Loucy (cell line): ENCODE measurements around the gene IHH.

Experiments
- EZH2phosphoT487 ChIP-seq: fragments of 200-600 bp; IDR thresholded peaks from 2 replicates; pipeline ENCODE4 v1.6.1; 2018; ENCODE audit warnings: antibody characterized with exemption, mild to moderate bottlenecking, moderate library complexity, borderline replicate concordance
- TF ChIP-seq, protein P1 (sequence below): fragments of 200-600 bp; sonication (generic); conservative IDR thresholded peaks from 2 replicates; pipeline ENCODE4 v1.5.1; 2014; ENCODE audit warnings: mild to moderate bottlenecking, antibody characterized with exemption, low read length

DNA sequence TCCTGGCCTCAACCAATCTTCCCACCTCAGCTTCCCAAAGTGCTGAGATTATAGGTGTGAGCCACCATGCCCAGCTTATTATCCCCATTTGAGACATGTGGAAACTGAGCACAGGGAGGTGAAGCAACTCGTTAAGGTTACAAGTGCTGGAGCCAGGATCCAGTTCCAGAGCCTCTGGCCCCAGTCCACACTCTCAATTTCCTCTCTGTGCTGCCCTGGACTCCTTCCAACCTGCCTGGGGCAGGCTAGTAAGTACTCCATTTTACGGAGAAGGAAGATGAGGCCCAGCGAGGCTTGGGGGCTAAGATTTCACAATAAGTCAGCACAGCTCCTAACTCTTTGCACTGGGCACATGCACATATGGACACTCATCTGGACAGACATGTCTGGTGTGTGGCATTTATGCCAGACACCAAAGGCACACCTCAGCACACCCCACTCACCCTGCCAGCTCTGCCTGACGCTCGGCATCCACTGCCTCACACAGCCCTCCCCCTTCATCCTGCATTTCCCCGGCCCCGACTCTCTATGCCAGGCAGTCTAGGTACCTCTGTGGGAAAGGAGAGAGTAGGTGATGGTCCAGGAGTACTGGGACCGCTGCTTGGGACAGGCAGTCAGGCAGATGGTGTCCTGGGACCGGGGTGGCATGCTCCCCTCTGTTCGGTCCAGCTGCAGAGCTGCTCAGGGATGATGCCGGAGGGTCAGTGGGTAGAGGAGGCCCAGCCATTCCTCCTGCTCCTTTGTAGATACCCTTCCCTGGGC is 39.9 kb downstream of the IHH start:
- TF ChIP-seq, protein P1, sequence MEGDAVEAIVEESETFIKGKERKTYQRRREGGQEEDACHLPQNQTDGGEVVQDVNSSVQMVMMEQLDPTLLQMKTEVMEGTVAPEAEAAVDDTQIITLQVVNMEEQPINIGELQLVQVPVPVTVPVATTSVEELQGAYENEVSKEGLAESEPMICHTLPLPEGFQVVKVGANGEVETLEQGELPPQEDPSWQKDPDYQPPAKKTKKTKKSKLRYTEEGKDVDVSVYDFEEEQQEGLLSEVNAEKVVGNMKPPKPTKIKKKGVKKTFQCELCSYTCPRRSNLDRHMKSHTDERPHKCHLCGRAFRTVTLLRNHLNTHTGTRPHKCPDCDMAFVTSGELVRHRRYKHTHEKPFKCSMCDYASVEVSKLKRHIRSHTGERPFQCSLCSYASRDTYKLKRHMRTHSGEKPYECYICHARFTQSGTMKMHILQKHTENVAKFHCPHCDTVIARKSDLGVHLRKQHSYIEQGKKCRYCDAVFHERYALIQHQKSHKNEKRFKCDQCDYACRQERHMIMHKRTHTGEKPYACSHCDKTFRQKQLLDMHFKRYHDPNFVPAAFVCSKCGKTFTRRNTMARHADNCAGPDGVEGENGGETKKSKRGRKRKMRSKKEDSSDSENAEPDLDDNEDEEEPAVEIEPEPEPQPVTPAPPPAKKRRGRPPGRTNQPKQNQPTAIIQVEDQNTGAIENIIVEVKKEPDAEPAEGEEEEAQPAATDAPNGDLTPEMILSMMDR: no peak
- TF ChIP-seq EZH2phosphoT487: no peak
